ENCODE results near the gene EXTL1.

The EXTL1 gene

DNA sequence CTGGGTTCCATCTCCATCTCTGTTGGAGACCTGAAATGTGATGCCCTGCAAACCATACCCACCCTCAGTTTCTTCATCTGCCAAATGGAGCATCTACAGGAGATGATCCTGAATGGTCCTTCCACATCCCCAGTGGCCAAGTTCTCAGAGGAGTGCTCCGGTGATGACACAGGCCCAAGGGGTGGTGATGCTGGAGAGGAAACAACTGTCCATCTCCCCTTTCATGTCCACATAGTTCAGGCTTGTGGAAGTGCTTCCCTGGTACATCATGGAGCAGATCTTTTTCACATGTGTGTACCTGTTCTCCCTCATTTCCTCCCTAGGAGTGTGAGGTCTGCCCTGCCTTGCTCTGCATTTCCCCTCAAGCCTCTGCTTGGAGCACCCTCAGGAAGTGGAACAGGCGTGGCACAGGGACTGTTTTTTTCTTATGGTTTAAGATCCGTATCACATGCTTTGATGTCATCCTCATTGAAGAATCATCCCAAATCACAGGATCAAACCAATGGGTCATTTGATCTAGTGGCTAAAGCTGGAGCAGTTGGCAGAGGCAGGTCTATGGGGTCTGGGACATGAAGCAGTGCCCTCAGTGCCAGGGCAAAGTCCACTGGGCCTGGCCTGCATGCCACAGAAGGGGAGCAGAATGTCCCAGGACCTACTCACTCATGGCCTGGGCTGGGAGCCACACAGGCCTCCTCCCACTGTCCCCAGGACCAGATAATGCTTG lies 54.0 kb downstream of the EXTL1 start:
- no peak for DNase-seq

DNA sequence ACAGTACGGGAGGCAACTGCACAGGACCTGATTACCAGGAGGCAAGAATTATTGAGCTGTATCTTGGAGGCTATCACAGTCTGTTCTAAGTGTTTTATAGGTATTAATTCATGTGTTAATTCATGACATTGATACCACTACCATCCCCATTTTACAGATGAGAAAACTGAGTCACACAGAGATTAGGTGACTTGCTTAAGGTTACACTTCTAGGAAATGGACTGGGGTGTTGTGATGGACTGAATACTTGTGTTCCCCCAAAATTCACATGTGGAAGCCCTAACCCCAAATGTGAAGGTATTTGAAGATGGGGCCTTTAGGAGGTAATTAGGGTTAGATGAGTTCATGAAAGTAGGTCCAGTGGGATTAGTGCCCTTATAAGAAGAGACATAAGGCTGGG lies 55.9 kb downstream of the EXTL1 start:
- no peak for DNase-seq

DNA sequence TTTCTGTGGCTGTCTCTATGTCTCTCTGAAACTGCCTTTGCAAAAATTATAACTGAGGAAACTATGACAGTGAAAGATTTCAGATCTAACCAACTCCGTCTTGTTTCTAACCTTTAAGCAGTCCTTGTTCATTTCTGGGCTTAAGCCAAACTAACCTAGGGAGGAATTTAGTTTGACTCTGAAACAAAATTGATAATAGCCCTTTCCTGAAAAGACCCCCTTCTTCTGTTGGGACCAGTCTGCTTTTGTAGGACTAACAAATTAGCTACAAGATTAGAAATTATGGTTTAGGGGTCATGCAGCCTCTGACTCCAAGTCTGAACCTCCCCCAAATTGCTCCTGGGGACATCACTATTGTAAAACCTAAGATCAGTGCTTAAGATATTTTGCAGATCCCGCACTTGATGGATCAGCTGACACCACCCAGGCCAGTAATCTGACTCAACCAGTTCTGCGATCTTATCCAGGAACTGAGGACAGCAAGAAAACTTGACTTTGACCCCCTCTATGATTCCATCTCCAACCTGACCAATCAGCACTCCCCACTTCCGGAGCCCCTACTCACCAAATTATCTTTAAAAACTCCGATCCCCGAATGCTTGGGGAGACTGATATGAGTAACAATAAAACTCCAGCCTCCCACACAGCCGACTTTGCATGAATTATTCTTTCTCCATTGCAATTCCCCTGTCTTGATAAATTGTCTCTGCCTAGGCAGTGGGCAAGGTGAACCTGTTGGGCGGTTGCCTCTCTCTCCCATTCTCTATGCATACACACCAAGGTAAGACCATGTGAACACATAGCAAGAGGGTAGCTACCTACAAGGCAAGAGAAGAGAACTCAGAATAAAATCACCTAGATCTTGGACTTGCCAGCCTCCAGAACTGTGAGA lies 57.0 kb downstream of the EXTL1 start:
- DNase-seq, result no peak

- DNase-seq, result no peak
Measured at GRCh38 chr1:26079178-26079563, 57.6 kb downstream of the EXTL1 start.

- DNase-seq, result no peak
Measured at GRCh38 chr1:26079960-26080814, 58.6 kb downstream of the EXTL1 start.

DNA sequence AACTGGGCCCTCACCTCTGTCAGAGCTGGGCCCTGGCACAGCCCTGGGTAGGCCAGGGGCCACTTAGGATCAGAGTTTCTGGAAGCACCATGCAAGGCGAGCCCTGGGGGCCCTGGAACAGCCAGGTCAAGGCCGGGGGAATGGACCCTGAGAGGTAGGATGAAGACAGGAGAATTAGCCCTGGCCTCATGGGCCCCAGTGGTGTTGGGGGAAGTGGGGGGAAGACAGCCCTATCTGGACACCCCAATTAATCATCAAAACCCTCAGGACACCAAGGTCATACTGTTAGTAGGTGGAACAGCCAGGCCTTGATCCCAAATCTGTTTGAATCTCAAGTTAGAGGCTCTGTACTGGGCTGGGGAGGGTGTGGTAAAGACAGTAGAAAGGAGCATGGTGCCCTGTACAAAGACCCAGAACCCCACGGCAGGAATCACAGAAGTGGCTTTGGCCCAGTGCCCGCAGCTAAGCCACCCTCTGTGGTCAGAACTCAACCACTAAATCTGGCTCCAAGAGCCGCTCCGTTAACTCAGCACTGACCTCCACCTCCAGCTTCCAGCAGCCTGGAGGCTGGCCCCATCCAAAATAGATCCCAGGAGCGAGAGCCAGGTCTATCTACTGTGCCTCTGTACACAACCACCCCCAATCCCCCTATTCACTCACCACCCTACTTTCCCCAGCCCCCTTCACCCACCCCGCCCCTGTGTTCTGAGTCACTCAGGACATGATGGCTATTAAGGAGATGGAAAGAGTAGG lies 59.9 kb downstream of the EXTL1 start:
- no peak for DNase-seq

DNA sequence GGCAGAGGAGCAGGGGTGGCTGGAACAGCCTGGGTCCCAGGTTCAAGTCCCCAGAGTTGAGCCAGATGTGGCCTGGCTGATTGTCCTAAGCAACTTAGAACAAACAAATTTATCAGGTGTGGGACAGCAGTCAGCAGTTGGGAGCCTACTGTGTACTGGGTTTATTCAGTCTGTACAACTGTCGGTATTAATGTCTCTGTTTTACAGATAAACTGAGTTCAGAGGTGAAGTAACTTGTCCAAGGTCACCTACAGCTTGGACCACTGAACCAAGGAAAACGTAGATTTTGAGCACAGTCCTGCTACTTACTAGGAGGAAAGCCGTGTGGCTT lies 60.4 kb downstream of the EXTL1 start:
- DNase-seq, result no peak

- DNase-seq, result no peak
Measured at GRCh38 chr1:26083208-26083607, 61.6 kb downstream of the EXTL1 start.

DNA sequence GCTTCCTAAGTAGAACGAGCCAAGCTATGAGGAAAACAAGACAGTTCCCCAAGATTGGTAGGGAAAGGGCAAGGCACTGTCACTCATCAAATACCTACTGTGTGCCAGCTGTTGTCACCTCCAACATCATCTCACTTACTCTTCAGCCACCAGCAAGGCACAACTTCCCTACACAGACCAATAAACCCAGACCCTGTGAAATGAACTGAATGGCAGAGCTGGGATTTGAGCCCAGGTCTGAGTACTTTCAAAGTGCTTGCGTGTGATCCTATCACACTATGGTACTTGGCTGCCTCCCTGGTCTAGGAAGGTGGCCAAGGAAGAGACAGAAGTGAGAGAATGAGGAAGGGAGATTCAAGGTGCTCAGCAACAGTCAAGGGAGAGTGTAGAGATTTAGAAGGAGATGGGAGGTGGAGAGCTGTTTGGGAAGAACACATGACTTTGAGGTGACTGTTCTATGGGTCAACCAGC lies 62.6 kb downstream of the EXTL1 start:
- no peak for DNase-seq

DNA sequence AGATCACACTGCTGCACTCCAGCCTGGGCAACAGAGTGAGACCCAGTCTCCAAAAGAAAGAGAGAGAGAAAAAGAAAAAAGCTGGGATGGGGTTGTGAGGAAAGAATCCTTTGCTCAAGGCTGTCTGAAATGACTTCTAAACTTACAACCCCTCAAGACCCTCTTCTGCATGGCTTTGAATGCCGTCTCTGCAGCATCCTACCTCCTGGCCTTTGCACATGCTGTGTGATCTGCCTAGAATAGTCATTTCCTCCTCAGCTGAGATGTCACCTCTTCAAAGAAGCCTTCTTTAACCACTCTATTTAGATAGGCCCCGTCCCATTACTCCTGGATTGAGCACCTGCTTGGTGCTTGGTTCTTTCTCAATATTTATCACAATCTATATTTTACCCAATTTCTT lies 63.3 kb downstream of the EXTL1 start:
- DNase-seq, result no peak

Data from stimulated activated CD4-positive, alpha-beta T cell treated with anti-CD3 and anti-CD28 coated beads, Interleukin-1b, Interleukin-23, amount 100 ng/mL, for 48 hours (primary cell).